ENCODE data around the gene SPTLC3.

- TF ChIP-seq CTCF (IDR thresholded peaks at IDR 0.05), result peak; percentile 60
- no peak for TF ChIP-seq EZH2 (IDR thresholded peaks at IDR 0.05; ENCODE audit: borderline replicate concordance, insufficient read depth, low read depth, low read length, poor library complexity, severe bottlenecking)
These were observed 97.2 kb downstream of the SPTLC3 start for GRCh38 chr20:13105864-13106457.
